Gastroesophageal sphincter (tissue), 3 donors: ENCODE results near the gene TMEM51.

Experiments used
- CTCF ChIP-seq, 4 experiments: fragments of 200-600 bp in 2 of 4; fragments of 450-650 bp in 2 of 4; sonication (generic) in 1 of 4; IDR thresholded peaks; one replicate each; pipeline ENCODE4 v1.5.1; 2017 to 2019; ENCODE audit warnings: antibody characterized with exemption in 4 of 4, mild to moderate bottlenecking in 2 of 4, moderate library complexity in 2 of 4
- EP300 ChIP-seq: sonication (generic); formaldehyde crosslinking; IDR thresholded peaks from one replicate; pipeline ENCODE4 v1.6.1; 2017; ENCODE audit warnings: antibody characterized with exemption, mild to moderate bottlenecking
- POLR2A ChIP-seq, 2 donors: fragments of 450-650 bp; IDR thresholded peaks; one replicate each; pipeline ENCODE4 v1.6.1; 2017; ENCODE audit warnings: antibody characterized with exemption in 2 of 2, mild to moderate bottlenecking in 2 of 2, moderate library complexity in 1 of 2
- POLR2AphosphoS5 ChIP-seq: sonication (generic); formaldehyde crosslinking; IDR thresholded peaks from one replicate; pipeline ENCODE4 v1.6.1; 2017; ENCODE audit warnings: antibody characterized with exemption

GRCh38 chr1:15134285-15134684 lies 19.3 kb upstream of the TMEM51 start:
- TF ChIP-seq POLR2A (IDR thresholded peaks at IDR 0.05) (no peak), CTCF (IDR thresholded peaks at IDR 0.05) (no peak), POLR2AphosphoS5 (no peak), EP300 (no peak)
